ENCODE measurements around the gene POLDIP3.
A peak's percentile ranks its signal among the peaks of the same experiment; 100 is the strongest.
"Not testable (repeated sequence)": the region's sequence is repeated elsewhere in the genome, so short reads cannot be mapped to it uniquely, and the experiment has no call there.

POLDIP3 gene

GRCh38 chr22:42595434-42595833 is 19.2 kb downstream of the POLDIP3 start:
- H3K27ac Mint-ChIP-seq, result peak overlapping the region; percentile 50

DNA sequence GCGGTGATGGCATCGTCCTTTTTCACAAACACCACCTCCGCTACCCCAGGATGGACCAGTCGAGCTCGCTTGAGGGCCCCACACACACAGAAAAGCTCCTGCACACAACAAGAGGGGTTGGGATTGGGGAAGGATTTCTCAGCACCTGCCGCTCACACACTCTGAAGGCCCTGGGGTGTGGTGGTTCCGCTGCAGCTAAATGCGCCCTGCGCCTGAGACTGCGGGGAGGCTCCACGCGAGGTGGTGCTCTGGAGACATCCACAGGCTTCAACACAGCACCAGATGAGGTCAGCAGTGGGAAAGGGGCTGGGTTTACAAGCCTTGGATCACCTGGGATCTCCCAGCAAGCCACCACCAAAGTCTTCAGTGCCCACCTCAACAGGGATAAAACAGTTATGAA is 22.7 kb downstream of the POLDIP3 start:
- no peaks in the 10 kb centered on the region for H3K4me1 Mint-ChIP-seq (ENCODE audit: low read depth)
- H3K27ac Mint-ChIP-seq, result no peak overlapping the region
- H3K27me3 Mint-ChIP-seq, result no peaks in the 10 kb centered on the region
- no peak for DNase-seq
- H3K36me3 Mint-ChIP-seq (ENCODE audit: low read depth), result peaks cover 96% of the 10 kb centered on the region
- H3K9me3 Mint-ChIP-seq, result no peaks in the 10 kb centered on the region
- H3K4me3 Mint-ChIP-seq, result no peak overlapping the region

More at GRCh38 chr22:42595434-42595833, 19.2 kb downstream of the POLDIP3 start:
- H3K4me1 Mint-ChIP-seq (ENCODE audit: low read depth), result no peaks in the 10 kb centered on the region
- DNase-seq, result no peak
- no peaks in the 10 kb centered on the region for H3K9me3 Mint-ChIP-seq
- peaks cover 98% of the 10 kb centered on the region for H3K36me3 Mint-ChIP-seq (ENCODE audit: low read depth)
- no peaks in the 10 kb centered on the region for H3K27me3 Mint-ChIP-seq
- H3K4me3 Mint-ChIP-seq, result no peak overlapping the region

GRCh38 chr22:42587588-42588175 is 27.0 kb downstream of the POLDIP3 start:
- Mint-ChIP-seq H3K9me3 (no peaks in the 10 kb centered on the region), H3K4me3 (no peak overlapping the region), H3K27ac (no peak overlapping the region), H3K36me3 (ENCODE audit: low read depth) (peaks cover 96% of the 10 kb centered on the region), H3K4me1 (ENCODE audit: low read depth) (no peaks in the 10 kb centered on the region), H3K27me3 (no peaks in the 10 kb centered on the region)
- DNase-seq, result no peak

DNA sequence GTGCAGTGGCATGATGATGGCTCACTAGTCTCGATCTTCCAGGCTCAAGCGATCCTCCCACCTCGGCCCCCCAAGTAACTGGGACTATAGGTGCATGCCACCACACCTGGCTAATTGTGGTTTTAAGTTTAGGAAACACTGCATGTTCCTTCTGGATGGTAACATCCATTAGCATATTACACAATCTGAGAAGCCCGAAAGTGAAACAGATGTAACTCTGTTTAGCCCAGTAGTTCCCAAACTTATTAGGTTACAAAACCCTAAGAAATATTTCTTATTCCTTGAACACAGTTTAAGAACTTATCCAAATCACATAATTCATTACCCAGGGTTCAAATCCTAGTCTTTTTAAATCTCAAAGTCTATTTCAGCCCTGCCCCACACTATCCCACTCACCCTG is 28.3 kb downstream of the POLDIP3 start:
- Mint-ChIP-seq H3K9me3 (no peaks in the 10 kb centered on the region), H3K27ac (peak overlapping the region; percentile 79), H3K36me3 (ENCODE audit: low read depth) (peaks cover 92% of the 10 kb centered on the region), H3K27me3 (no peaks in the 10 kb centered on the region), H3K4me3 (no peak overlapping the region), H3K4me1 (ENCODE audit: low read depth) (peaks cover 6% of the 10 kb centered on the region)
- no peak for DNase-seq

GRCh38 chr22:42585096-42585495 is 29.6 kb downstream of the POLDIP3 start:
- Mint-ChIP-seq H3K36me3 (ENCODE audit: low read depth) (peaks cover 88% of the 10 kb centered on the region), H3K4me3 (no peak overlapping the region), H3K9me3 (no peaks in the 10 kb centered on the region), H3K27ac (peak overlapping the region; percentile 71), H3K27me3 (no peaks in the 10 kb centered on the region), H3K4me1 (ENCODE audit: low read depth) (peaks cover 7% of the 10 kb centered on the region)
- DNase-seq, result no peak

GRCh38 chr22:42584364-42584940 is 30.2 kb downstream of the POLDIP3 start:
- Mint-ChIP-seq H3K27me3 (no peaks in the 10 kb centered on the region), H3K36me3 (ENCODE audit: low read depth) (peaks cover 88% of the 10 kb centered on the region), H3K4me3 (no peak overlapping the region), H3K27ac (peak overlapping the region; percentile 37), H3K9me3 (no peaks in the 10 kb centered on the region), H3K4me1 (ENCODE audit: low read depth) (peaks cover 9% of the 10 kb centered on the region)
- DNase-seq, result no peak

DNA sequence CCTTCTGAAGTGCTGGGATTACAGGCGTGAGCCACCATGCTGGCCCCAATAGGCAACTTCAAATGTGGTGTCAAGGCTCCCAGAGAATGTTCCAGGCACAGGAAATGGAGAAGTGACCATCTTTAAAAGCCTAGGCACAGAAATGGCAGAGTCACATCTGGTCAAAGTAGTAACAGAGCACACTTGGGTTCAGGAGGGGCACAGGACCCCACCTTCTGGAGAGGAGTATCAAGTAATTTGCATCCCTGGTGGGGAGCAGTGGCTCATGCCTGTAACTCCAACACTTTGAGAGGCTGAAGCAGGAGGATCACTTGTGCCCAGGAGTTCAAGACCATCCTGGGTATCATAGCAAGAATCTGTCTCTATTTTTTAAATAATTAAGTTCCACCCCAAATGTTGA is 31.7 kb downstream of the POLDIP3 start:
- Mint-ChIP-seq H3K9me3 (no peaks in the 10 kb centered on the region), H3K27me3 (no peaks in the 10 kb centered on the region), H3K4me1 (ENCODE audit: low read depth) (peaks cover 9% of the 10 kb centered on the region), H3K36me3 (ENCODE audit: low read depth) (peaks cover 89% of the 10 kb centered on the region), H3K27ac (no peak overlapping the region), H3K4me3 (peak overlapping the region; percentile 95)
- DNase-seq, result no peak

DNA sequence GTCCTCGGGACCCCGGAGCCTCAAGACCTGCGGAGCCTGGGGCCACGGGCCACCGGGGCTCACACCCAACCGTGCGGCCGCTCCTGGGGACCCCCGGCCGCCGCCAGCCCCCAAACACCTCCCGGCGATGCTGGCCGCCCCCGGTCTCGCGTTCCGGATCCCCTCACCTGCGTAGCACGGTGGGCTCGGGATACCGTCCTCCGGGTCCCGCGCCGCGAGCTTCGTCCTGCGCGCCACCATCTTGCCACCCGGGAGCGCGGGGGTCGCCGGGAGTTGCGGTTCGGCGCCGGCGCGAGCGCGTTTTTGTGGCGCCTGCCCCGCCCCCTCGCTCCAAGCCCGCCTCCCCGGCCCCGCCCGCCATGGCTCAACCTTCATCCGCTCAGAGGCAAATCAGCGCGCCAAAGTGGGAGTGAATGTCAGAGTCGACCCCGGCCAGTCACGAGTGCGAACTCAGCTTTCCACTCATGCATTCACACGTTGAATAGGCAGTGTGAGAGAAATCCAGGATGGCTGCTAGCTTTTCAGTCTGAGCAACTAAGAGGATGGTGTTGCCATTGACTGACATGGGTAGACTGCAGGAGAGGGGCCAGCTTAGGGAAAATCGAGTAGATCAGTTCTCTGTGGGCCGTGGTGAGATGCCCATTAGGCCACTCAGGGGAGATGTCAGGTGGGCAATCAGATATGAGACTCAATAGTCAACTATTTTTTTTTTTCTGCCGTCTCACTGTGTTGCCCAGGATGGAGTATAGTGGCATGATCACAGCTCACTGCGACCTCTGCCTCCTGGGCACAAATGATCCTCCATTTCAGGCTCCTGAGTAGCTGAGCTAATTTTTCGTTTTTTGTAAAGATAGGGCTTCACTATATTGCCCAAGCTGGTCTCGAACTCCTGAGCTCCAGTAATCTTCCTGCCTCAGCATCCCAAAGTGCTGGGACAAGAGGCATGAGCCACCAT is 32.6 kb downstream of the POLDIP3 start:
- peak; percentile 89 for DNase-seq
- Mint-ChIP-seq H3K27ac (peak overlapping the region; percentile 96), H3K4me3 (peak overlapping the region; percentile 95), H3K27me3 (no peaks in the 10 kb centered on the region), H3K36me3 (ENCODE audit: low read depth) (peaks cover 89% of the 10 kb centered on the region), H3K9me3 (no peaks in the 10 kb centered on the region), H3K4me1 (ENCODE audit: low read depth) (peaks cover 9% of the 10 kb centered on the region)

GRCh38 chr22:42581194-42581761 is 33.4 kb downstream of the POLDIP3 start:
- not testable (repeated sequence) for H3K9me3 Mint-ChIP-seq; H3K27me3 Mint-ChIP-seq; DNase-seq; H3K4me1 Mint-ChIP-seq (ENCODE audit: low read depth)
- H3K4me3 Mint-ChIP-seq, result peak overlapping the region; percentile 95
- H3K27ac Mint-ChIP-seq, result peak overlapping the region; percentile 96
- H3K36me3 Mint-ChIP-seq (ENCODE audit: low read depth), result peaks cover 83% of the 10 kb centered on the region

DNA sequence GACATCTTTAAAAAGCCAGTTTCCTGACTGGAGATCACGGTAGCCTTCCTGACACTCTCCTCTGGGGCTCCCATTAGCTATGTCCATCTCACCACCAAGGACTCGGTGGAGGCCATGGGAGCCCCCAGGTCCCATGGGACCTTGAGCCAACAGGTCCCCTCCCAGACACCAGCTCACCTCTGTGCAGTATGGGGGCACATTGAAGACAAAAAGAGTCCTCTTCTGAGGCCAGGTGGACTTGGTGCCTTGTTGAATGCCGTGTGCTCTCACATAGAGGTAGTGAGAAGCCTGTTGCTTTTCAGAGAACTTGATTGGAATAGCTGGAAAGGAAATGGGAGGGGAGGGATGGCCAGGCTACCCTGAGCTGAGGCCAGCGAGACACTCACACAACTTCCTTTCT is 34.6 kb downstream of the POLDIP3 start:
- Mint-ChIP-seq H3K36me3 (ENCODE audit: low read depth) (peaks cover 79% of the 10 kb centered on the region), H3K4me3 (peak overlapping the region; percentile 69), H3K27ac (peak overlapping the region; percentile 80)
- not testable (repeated sequence) for H3K9me3 Mint-ChIP-seq; DNase-seq; H3K4me1 Mint-ChIP-seq (ENCODE audit: low read depth); H3K27me3 Mint-ChIP-seq

- Mint-ChIP-seq H3K9me3 (no peaks in the 10 kb centered on the region), H3K4me1 (ENCODE audit: low read depth) (peaks cover 9% of the 10 kb centered on the region), H3K27me3 (no peaks in the 10 kb centered on the region), H3K36me3 (ENCODE audit: low read depth) (peaks cover 76% of the 10 kb centered on the region), H3K27ac (peak overlapping the region; percentile 57), H3K4me3 (no peak overlapping the region)
- DNase-seq, result no peak
These were observed 37.0 kb downstream of the POLDIP3 start for GRCh38 chr22:42577623-42578240.

- not testable (repeated sequence) for H3K9me3 Mint-ChIP-seq; H3K4me1 Mint-ChIP-seq (ENCODE audit: low read depth); H3K4me3 Mint-ChIP-seq; H3K27me3 Mint-ChIP-seq; DNase-seq
- peaks cover 76% of the 10 kb centered on the region for H3K36me3 Mint-ChIP-seq (ENCODE audit: low read depth)
- peak overlapping the region; percentile 50 for H3K27ac Mint-ChIP-seq
These were observed 37.5 kb downstream of the POLDIP3 start for GRCh38 chr22:42577141-42577540.

DNA sequence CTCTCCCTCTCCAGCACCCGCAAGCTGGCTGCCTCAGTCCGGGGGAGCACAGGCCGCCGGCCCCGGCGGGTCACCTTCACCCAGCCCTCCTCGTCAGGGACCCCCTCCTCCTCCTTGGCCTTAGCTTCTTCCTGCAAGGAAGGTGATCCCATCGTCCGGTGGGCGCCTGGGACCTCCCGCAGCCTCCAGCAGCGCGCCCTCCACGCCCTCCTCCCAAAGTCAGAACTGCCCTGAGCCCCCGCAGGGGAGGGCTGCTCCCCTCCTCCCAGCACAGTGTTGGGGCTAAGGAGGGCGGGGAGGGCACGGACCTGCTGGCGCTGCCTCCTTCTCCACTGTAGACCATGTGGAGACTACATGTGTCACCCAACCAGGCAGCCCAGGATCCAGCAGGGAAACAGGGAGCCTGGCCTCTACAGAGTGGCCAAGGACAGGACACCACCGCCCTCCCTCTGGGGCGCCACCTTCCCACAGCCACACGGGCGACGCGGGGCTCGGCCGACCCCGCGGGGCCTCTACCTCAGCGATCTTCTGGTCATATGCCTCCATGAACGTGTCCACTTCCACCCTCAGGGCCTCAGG is 38.6 kb downstream of the POLDIP3 start:
- not testable (repeated sequence) for H3K9me3 Mint-ChIP-seq; DNase-seq; H3K4me3 Mint-ChIP-seq; H3K4me1 Mint-ChIP-seq (ENCODE audit: low read depth); H3K27me3 Mint-ChIP-seq; H3K27ac Mint-ChIP-seq
- peaks cover 81% of the 10 kb centered on the region for H3K36me3 Mint-ChIP-seq (ENCODE audit: low read depth)

- H3K36me3 Mint-ChIP-seq (ENCODE audit: low read depth), result peaks cover 85% of the 10 kb centered on the region
- not testable (repeated sequence) for H3K4me1 Mint-ChIP-seq (ENCODE audit: low read depth); H3K4me3 Mint-ChIP-seq; DNase-seq; H3K27me3 Mint-ChIP-seq; H3K27ac Mint-ChIP-seq; H3K9me3 Mint-ChIP-seq
These were observed 40.2 kb downstream of the POLDIP3 start for GRCh38 chr22:42574468-42574867.

All from activated T-cell treated with anti-CD3 and anti-CD28 coated beads, Interleukin-2, amount 50 U/mL, for 24 hours (primary cell).